IMR-90 (cell line): Measurements from ENCODE around the gene HUNK.

Experiments used
- CTCF ChIP-seq: conservative IDR thresholded peaks from 2 replicates; pipeline ENCODE4 v1.5.1; 2012; ENCODE audit warnings: mild to moderate bottlenecking, low read depth, low read length, improper control_type of control experiment
- MXI1 ChIP-seq: IDR thresholded peaks from 2 replicates; pipeline ENCODE4 v1.6.1; 2012; ENCODE audit warnings: low read depth, mild to moderate bottlenecking, low read length, moderate library complexity, borderline replicate concordance
- POLR2A ChIP-seq: IDR thresholded peaks from 2 replicates; pipeline ENCODE4 v1.6.1; 2012; ENCODE audit warnings: mild to moderate bottlenecking, low read depth, low read length
- RFX5 ChIP-seq: IDR thresholded peaks from 2 replicates; pipeline ENCODE4 v1.8.0; 2012; ENCODE audit warnings: low read depth, mild to moderate bottlenecking, low read length, moderate library complexity
- SMC3 ChIP-seq: fragments of 150-350 bp; IDR thresholded peaks from 2 replicates; pipeline ENCODE4 v1.6.1; 2016; ENCODE audit warnings: low read depth, mild to moderate bottlenecking, antibody characterized with exemption, low read length, moderate library complexity
- USF2 ChIP-seq: fragments of 150-350 bp; IDR thresholded peaks from 2 replicates; pipeline ENCODE4 v1.6.1; 2017; ENCODE audit warnings: mild to moderate bottlenecking, antibody characterized with exemption, low read length, low read depth

- TF ChIP-seq CTCF, result no peak
- TF ChIP-seq MXI1, result no peak
- TF ChIP-seq POLR2A, result no peak
- TF ChIP-seq RFX5, result no peak
- TF ChIP-seq USF2, result no peak
- no peak for TF ChIP-seq SMC3
These were observed 42.7 kb downstream of the HUNK start for GRCh38 chr21:31915566-31915965.
